ENCODE results near the gene SAAL1. TPM values are rescaled to one million over a fixed set of nuclear protein-coding genes. Genes with fewer than 3 reads are reported as not detected.

SAAL1 gene
- total RNA-seq, 1 donor from 2014 or later = 6.8 TPM

DNA sequence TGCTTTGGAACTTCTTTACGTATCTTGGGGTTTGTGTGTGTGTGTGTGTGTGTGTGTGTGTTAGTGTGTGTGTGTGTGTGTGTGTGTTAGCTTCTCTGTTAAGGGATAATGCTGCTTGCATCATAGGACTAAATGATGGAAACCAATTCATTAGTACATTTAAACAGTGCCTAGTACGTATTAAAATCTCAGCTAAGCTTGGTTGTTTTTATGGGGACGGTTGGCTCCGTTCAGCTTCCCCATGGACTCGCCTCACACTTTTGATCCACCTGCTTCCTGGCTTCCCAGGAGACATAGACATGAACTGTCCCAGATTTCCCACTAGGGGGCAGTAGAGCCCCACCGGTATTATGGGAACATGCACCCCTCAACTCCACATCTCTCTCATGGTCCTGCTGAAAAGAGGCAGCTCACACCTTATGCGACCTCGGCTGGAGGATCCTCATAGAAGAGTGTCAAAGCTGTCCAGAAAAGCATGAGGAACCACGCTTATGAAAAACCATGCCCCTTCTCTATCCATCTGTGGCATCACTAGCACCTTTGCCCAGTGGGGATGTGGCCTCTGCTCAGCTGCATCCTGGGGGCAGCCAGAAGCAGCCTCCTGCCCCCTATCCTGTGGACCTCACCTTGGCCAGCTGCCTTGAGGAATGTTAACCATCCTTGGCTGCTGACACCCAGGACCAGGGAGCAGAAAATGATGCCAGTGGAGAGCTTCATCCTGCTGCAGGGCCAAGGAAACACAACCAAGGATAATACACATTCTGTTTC is 9.7 kb upstream of the SAAL1 start:
- Histone ChIP-seq H3K27ac (replicated peaks) (no peak overlapping the region), H3K27me3 (ENCODE audit: low read depth) (peaks cover 50% of the 10 kb centered on the region), H3K36me3 (no peaks in the 10 kb centered on the region), H3K4me1 (no peaks in the 10 kb centered on the region), H3K9me3 (replicated peaks) (no peaks in the 10 kb centered on the region), H3K4me3 (no peak overlapping the region)
- no peak for DNase-seq
- TF ChIP-seq, protein P1, sequence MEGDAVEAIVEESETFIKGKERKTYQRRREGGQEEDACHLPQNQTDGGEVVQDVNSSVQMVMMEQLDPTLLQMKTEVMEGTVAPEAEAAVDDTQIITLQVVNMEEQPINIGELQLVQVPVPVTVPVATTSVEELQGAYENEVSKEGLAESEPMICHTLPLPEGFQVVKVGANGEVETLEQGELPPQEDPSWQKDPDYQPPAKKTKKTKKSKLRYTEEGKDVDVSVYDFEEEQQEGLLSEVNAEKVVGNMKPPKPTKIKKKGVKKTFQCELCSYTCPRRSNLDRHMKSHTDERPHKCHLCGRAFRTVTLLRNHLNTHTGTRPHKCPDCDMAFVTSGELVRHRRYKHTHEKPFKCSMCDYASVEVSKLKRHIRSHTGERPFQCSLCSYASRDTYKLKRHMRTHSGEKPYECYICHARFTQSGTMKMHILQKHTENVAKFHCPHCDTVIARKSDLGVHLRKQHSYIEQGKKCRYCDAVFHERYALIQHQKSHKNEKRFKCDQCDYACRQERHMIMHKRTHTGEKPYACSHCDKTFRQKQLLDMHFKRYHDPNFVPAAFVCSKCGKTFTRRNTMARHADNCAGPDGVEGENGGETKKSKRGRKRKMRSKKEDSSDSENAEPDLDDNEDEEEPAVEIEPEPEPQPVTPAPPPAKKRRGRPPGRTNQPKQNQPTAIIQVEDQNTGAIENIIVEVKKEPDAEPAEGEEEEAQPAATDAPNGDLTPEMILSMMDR (IDR thresholded peaks at IDR 0.05; ENCODE audit: borderline replicate concordance) = peak; percentile 89
- intact Hi-C loops (cut with micrococcal nuclease) = no loop called here

DNA sequence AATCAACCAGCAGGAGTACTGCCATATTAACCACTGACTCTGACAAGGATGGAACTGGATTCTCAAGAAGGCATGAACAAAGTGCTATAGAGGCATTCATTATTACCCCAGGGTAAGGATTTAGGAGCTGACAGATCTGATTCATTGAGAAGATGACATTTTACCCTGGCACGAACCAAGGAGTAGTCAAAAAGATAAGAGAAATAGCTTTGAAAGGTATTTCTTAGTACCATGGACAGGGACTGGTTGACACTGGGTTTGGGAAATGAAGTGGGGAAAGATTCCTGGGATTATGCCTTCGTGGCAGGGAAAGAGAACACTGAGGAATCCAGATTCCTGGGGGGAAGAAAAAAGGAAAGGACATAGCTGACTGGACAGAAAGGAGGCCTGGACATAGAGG is 5.1 kb upstream of the SAAL1 start:
- Histone ChIP-seq H3K27me3 (ENCODE audit: low read depth) (peaks cover 66% of the 10 kb centered on the region), H3K4me3 (no peak overlapping the region), H3K4me1 (peaks cover 5% of the 10 kb centered on the region), H3K36me3 (no peaks in the 10 kb centered on the region), H3K27ac (replicated peaks) (no peak overlapping the region), H3K9me3 (replicated peaks) (no peaks in the 10 kb centered on the region)
- TF ChIP-seq, protein P1 (IDR thresholded peaks at IDR 0.05; ENCODE audit: borderline replicate concordance) = no peak
- intact Hi-C loops (cut with micrococcal nuclease) = no loop called here
- no peak for DNase-seq

DNA sequence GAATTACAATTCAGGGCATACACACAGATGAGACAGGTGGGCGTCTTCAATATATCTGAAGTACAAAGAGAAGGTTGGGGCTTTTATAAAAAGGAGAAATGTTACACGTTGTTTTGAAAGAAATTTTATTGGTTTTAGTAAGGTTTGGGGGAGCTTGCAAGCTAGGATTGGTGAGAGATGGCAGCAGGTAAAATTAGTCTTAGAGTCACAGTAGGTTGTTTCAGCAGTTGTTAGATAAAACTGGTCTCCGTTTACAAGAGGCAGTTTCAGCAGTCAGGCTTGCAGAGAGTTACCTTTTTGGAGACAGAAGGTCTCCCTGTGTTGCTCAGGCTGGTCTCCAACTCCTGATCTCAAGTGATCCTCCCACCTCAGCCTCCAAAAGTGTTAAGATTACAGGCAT is 2.4 kb upstream of the SAAL1 start:
- DNase-seq = no peak
- TF ChIP-seq, protein P1 (IDR thresholded peaks at IDR 0.05; ENCODE audit: borderline replicate concordance) = no peak
- Histone ChIP-seq H3K4me3 (no peak overlapping the region), H3K27me3 (ENCODE audit: low read depth) (peaks cover 48% of the 10 kb centered on the region), H3K27ac (replicated peaks) (no peak overlapping the region), H3K9me3 (replicated peaks) (no peaks in the 10 kb centered on the region), H3K4me1 (peaks cover 25% of the 10 kb centered on the region), H3K36me3 (peaks cover 3% of the 10 kb centered on the region)
- intact Hi-C loops (cut with micrococcal nuclease) = loop anchor here (10.0 kb wide), 1 partner anchor 93 kb away; the partner anchor contains the start of gene SERGEF

DNA sequence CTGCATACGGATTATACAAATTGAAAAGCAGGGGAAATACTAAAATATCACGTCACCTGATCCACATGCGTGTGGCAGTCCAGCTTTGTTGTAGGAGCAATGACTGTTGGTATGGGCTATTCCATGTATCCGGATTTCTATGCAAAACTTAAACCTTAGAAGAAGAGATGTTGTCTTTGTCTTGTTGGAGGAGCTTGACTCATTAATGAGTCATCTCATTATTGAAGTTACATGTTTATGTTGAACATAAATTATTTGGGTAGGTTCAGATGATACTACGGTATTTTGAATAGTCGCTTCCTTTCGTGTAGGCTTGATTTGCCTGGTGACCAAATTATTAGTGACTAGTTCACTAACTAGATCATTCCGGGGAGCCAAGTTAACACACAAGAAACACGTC is 806 bp upstream of the SAAL1 start:
- Histone ChIP-seq H3K27ac (replicated peaks) (no peak overlapping the region), H3K4me1 (peaks cover 25% of the 10 kb centered on the region), H3K27me3 (ENCODE audit: low read depth) (peaks cover 32% of the 10 kb centered on the region), H3K4me3 (peak overlapping the region; percentile 87), H3K9me3 (replicated peaks) (no peaks in the 10 kb centered on the region), H3K36me3 (peaks cover 17% of the 10 kb centered on the region)
- intact Hi-C loops (cut with micrococcal nuclease) = loop anchor here (10.0 kb wide), 1 partner anchor 92 kb away; the partner anchor contains the start of gene SERGEF
- DNase-seq = no peak
- TF ChIP-seq, protein P1 (IDR thresholded peaks at IDR 0.05; ENCODE audit: borderline replicate concordance) = no peak

DNA sequence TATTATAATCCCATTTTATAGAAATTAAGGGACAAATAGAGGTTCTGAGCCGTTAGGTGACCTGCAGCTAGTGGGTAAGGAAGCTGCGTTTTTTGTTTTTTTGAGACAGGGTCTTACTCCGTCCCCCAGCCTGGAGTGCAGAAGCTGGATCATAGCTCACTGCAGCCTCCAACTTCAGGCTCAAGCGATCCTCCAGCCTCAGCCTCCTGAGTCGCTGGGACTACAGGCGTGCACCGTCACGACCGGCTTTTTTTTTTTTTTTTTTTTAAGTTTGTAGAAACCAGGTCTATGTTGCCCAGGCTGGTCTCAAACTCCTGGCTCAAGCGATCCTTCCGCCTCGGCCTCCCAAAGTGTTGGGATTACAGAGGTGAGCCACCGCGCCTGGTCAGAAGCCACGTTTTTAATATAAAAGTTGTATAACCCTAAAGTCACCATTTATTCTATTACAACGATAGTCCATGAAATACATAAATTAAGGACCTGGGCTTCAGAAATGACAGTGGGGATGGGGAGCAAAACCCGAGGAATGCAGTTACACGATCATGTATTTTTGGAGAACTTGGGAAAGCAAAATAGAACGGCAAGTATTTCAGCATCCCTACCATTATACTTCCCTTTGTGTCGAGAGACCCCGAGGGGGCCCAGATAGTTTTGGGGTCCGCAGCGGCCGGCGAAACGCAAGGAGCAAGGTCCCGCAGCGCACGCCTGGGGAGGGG is 638 bp downstream of the SAAL1 start:
- Histone ChIP-seq H3K27me3 (ENCODE audit: low read depth) (peaks cover 18% of the 10 kb centered on the region), H3K4me1 (peaks cover 25% of the 10 kb centered on the region), H3K9me3 (replicated peaks) (no peaks in the 10 kb centered on the region), H3K4me3 (peak overlapping the region; percentile 87), H3K36me3 (peaks cover 29% of the 10 kb centered on the region), H3K27ac (replicated peaks) (peak overlapping the region; percentile 76)
- intact Hi-C loops (cut with micrococcal nuclease) = loop anchor here (10.0 kb wide), 1 partner anchor 90 kb away; the partner anchor contains the start of gene SERGEF
- TF ChIP-seq, protein P1 (IDR thresholded peaks at IDR 0.05; ENCODE audit: borderline replicate concordance) = no peak
- no peak for DNase-seq
